Gastroesophageal sphincter (tissue), 4 donors: ENCODE data around the gene KCTD10. TPM values are rescaled to one million over a fixed set of nuclear protein-coding genes. Genes with fewer than 3 reads are reported as not detected.
A peak's percentile ranks its signal among the peaks of the same experiment; 100 is the strongest.
"Not testable (repeated sequence)": the region's sequence is repeated elsewhere in the genome, so short reads cannot be mapped to it uniquely, and the experiment has no call there.

Experiments
- ATAC-seq: fragments of 150-250 bp; one replicate; pipeline ENCODE4 v1.9.1; 2016; ENCODE audit warnings: mild to moderate bottlenecking, moderate library complexity
- H3K27ac ChIP-seq, 4 donors: fragments of 200-600 bp; sonication (generic) in 3 of 4; 1 replicate in 3 of 4; 2 replicates in 1 of 4; pipeline ENCODE4 v1.5.1; 2016 to 2019
- H3K27me3 ChIP-seq: fragments of 200-600 bp; sonication (generic); one replicate; pipeline ENCODE4 v1.5.1; 2019
- H3K36me3 ChIP-seq, 2 donors: fragments of 200-600 bp; sonication (generic); one replicate each; pipeline ENCODE4 v1.5.1; 2019; ENCODE audit warnings: control low read depth in 1 of 2
- H3K4me1 ChIP-seq, 3 donors: fragments of 200-600 bp; sonication (generic); 1 replicate in 2 of 3; 2 replicates in 1 of 3; pipeline ENCODE4 v1.5.1; 2016 to 2019; ENCODE audit warnings: control low read depth in 2 of 3
- H3K4me3 ChIP-seq, 2 donors: fragments of 200-600 bp; sonication (generic); one replicate each; pipeline ENCODE4 v1.5.1; 2019; ENCODE audit warnings: mild to moderate bottlenecking in 1 of 2, moderate library complexity in 1 of 2
- H3K9me3 ChIP-seq, 3 donors: fragments of 200-600 bp; sonication (generic); one replicate each; pipeline ENCODE4 v1.5.1; 2017 to 2019; ENCODE audit warnings: control low read depth in 2 of 3
- EP300 ChIP-seq: sonication (generic); formaldehyde crosslinking; IDR thresholded peaks from one replicate; pipeline ENCODE4 v1.6.1; 2017; ENCODE audit warnings: antibody characterized with exemption, mild to moderate bottlenecking
- POLR2A ChIP-seq, 2 donors: fragments of 450-650 bp; IDR thresholded peaks; one replicate each; pipeline ENCODE4 v1.6.1; 2017; ENCODE audit warnings: antibody characterized with exemption in 2 of 2, mild to moderate bottlenecking in 2 of 2, moderate library complexity in 1 of 2
- POLR2AphosphoS5 ChIP-seq: sonication (generic); formaldehyde crosslinking; IDR thresholded peaks from one replicate; pipeline ENCODE4 v1.6.1; 2017; ENCODE audit warnings: antibody characterized with exemption
- WGBS, 2 donors: methylation state at CpG; one replicate each; pipeline ENCODE4 v1.1.5; 2018; ENCODE audit warnings: low coverage in 1 of 2; 5-methylcytosine and 5-hydroxymethylcytosine counted together
- total RNA-seq, 4 donors: library from RNA; depleted of rRNA; stranded (reverse); fragments of >200 nt; gene quantifications; one replicate each; pipeline ENCODE4 v1.1.0, GENCODE V29; 2016
- TF ChIP-seq, protein P1 (sequence below), 4 experiments: fragments of 200-600 bp in 2 of 4; fragments of 450-650 bp in 2 of 4; sonication (generic) in 1 of 4; IDR thresholded peaks; one replicate each; pipeline ENCODE4 v1.5.1; 2017 to 2019; ENCODE audit warnings: antibody characterized with exemption in 4 of 4, mild to moderate bottlenecking in 2 of 4, moderate library complexity in 2 of 4

KCTD10 gene
- total RNA-seq, 4 donors from 2014 or later: 76.8 to 104 (median 94.5) TPM

DNA sequence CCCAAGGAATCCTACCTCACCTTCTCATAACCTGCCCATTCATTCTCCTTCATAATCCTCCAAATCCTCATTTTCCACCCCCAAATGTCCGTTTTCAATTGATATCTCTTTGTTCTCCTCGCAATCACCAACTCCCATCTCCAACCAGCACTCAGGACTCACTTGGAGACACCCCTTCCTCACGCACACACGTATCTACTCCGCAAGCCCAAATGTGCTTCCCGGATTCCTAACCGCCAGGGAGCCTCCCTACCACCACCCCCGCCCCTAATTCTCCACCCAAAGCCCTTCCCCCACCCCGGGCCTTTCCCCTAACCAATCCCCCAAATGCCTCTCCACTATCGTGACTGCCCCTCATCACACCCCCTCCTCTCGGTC lies 304 bp downstream of the KCTD10 start:
- 0% methylated on average over 8 to 10 of the region's 11 CpGs for WGBS, 2 donors
- ATAC-seq: no peak
- no peaks in the 10 kb centered on the region for H3K9me3 ChIP-seq
- H3K27ac ChIP-seq: peak overlapping the region; percentile 88 to 98 (median 94)
- TF ChIP-seq, protein P1, sequence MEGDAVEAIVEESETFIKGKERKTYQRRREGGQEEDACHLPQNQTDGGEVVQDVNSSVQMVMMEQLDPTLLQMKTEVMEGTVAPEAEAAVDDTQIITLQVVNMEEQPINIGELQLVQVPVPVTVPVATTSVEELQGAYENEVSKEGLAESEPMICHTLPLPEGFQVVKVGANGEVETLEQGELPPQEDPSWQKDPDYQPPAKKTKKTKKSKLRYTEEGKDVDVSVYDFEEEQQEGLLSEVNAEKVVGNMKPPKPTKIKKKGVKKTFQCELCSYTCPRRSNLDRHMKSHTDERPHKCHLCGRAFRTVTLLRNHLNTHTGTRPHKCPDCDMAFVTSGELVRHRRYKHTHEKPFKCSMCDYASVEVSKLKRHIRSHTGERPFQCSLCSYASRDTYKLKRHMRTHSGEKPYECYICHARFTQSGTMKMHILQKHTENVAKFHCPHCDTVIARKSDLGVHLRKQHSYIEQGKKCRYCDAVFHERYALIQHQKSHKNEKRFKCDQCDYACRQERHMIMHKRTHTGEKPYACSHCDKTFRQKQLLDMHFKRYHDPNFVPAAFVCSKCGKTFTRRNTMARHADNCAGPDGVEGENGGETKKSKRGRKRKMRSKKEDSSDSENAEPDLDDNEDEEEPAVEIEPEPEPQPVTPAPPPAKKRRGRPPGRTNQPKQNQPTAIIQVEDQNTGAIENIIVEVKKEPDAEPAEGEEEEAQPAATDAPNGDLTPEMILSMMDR (IDR thresholded peaks at IDR 0.05): no peak
- H3K4me1 ChIP-seq: peaks cover 2 to 77% (median 24%) of the 10 kb centered on the region in 3 donors
- no peaks in the 10 kb centered on the region for H3K27me3 ChIP-seq
- peaks cover 0 to 3% of the 10 kb centered on the region in 2 donors for H3K36me3 ChIP-seq
- peak overlapping the region; percentile 91 to 94 for H3K4me3 ChIP-seq

- peaks cover 2 to 83% (median 24%) of the 10 kb centered on the region in 3 donors for H3K4me1 ChIP-seq
- H3K36me3 ChIP-seq: no peaks in the 10 kb centered on the region
- peak overlapping the region; percentile 91 to 94 for H3K4me3 ChIP-seq
- no peaks in the 10 kb centered on the region for H3K9me3 ChIP-seq
- ATAC-seq: no peak
- peak overlapping the region; percentile 88 to 98 (median 94) for H3K27ac ChIP-seq
- TF ChIP-seq POLR2A (IDR thresholded peaks at IDR 0.05) (no peak), EP300 (no peak), POLR2AphosphoS5 (no peak)
- TF ChIP-seq, protein P1 (IDR thresholded peaks at IDR 0.05): no peak
- H3K27me3 ChIP-seq: no peaks in the 10 kb centered on the region
- WGBS, 2 donors: 7 to 13% methylated on average over 7 to 9 of the region's 19 CpGs
These were observed 900 bp downstream of the KCTD10 start for GRCh38 chr12:109475993-109476806.

- H3K4me1 ChIP-seq: peaks cover 2 to 87% (median 24%) of the 10 kb centered on the region in 3 donors
- H3K4me3 ChIP-seq: peak overlapping the region in 1 of 2 donors; percentile 94
- ATAC-seq: no peak
- TF ChIP-seq, protein P1 (IDR thresholded peaks at IDR 0.05): no peak
- TF ChIP-seq POLR2AphosphoS5: no peak
- no peak for TF ChIP-seq EP300
- TF ChIP-seq POLR2A (IDR thresholded peaks at IDR 0.05): no peak
- 41 to 83% methylated on average over 2 of the region's 7 CpGs for WGBS, 2 donors
- H3K9me3 ChIP-seq: no peaks in the 10 kb centered on the region
- H3K36me3 ChIP-seq: peaks cover 0 to 5% of the 10 kb centered on the region in 2 donors
- peak overlapping the region in 3 of 4 donors; percentile 91 to 98 (median 98) for H3K27ac ChIP-seq
- no peaks in the 10 kb centered on the region for H3K27me3 ChIP-seq
These were observed 2.0 kb downstream of the KCTD10 start for GRCh38 chr12:109475121-109475520.

DNA sequence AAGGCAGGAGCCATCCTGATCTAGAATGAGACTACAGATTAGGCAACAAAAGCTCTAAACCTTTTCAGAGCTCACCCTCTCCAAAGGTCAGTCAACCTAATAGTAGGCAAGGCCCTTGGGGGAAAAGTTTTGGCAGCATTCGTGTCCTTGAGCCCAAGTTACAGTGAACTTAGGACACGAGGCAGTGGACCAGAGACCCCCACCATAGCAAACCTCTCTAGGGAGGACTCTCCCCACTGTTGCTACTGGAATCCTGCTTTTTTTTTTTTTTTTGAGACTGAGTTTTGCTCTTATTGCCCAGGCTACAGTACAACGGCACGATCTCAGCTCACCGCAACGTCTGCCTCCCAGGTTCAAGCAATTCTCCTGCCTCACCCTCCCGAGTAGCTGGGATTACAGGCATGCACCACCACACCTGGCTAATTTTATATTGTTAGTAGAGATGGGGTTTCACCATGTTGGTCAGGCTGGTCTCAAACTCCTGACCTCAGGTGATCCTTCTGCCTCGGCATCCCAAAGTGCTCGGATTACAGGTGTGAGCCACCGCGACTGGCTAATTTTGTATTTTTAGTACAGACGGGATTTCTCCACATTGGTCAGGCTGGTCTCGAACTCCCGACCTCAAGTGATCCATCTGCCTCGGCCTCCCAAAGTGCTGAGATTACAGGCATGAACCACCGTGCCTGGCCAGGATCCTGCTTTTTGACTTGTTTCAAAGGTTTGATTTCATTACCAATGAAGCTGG lies 3.4 kb downstream of the KCTD10 start:
- not testable (repeated sequence) for H3K27me3 ChIP-seq, H3K9me3 ChIP-seq, ATAC-seq, H3K4me3 ChIP-seq
- Histone ChIP-seq H3K27ac (peak overlapping the region in 3 of 4 donors; percentile 45 to 98 (median 98)), H3K4me1 (peaks cover 2 to 83% (median 22%) of the 10 kb centered on the region in 3 donors), H3K36me3 (peaks cover 0 to 17% of the 10 kb centered on the region in 2 donors)
- 84 to 86% methylated on average over 8 to 11 of the region's 16 CpGs for WGBS, 2 donors

DNA sequence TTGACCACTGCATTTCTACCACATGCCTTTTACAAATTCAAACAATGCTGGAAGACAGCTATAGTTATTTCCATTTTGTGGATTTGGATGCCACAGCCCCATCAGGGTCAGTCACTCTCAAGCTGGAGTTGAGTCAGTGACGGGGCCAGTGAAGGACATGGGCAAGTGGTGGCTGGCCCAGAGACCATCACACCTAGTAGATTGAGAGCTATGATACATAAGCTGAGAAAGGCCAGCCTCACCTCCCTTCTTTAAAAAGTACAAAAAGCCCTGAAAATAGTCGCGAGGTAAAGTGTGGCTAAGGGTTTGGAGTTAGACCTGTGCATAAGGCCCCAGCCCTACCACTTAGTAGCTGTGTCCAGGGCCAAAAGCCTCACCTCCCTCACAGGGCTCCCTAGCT lies 4.1 kb downstream of the KCTD10 start:
- Histone ChIP-seq H3K4me1 (peaks cover 2 to 81% (median 19%) of the 10 kb centered on the region in 3 donors), H3K36me3 (peaks cover 0 to 24% of the 10 kb centered on the region in 2 donors), H3K9me3 (no peaks in the 10 kb centered on the region), H3K4me3 (no peak overlapping the region), H3K27ac (peak overlapping the region in 3 of 4 donors; percentile 37 to 98 (median 41)), H3K27me3 (no peaks in the 10 kb centered on the region)
- ATAC-seq: no peak
- no peak for TF ChIP-seq POLR2AphosphoS5
- no peak for TF ChIP-seq POLR2A (IDR thresholded peaks at IDR 0.05)
- TF ChIP-seq EP300: no peak
- TF ChIP-seq, protein P1 (IDR thresholded peaks at IDR 0.05): no peak
- WGBS, 2 donors: 87 to 88% methylated on average over 2 to 3 of the region's 3 CpGs
